GM21619 (cell line): ENCODE results near the gene URB1.
"Not testable (repeated sequence)": the region's sequence is repeated elsewhere in the genome, so short reads cannot be mapped to it uniquely, and the experiment has no call there.

ENCODE experiments used
- ATAC-seq: cut with Tn5 transposase; IDR thresholded peaks from one replicate; pipeline ENCODE4 v1.9.1; 2021; ENCODE audit not compliant: unreplicated experiment

URB1 gene

DNA sequence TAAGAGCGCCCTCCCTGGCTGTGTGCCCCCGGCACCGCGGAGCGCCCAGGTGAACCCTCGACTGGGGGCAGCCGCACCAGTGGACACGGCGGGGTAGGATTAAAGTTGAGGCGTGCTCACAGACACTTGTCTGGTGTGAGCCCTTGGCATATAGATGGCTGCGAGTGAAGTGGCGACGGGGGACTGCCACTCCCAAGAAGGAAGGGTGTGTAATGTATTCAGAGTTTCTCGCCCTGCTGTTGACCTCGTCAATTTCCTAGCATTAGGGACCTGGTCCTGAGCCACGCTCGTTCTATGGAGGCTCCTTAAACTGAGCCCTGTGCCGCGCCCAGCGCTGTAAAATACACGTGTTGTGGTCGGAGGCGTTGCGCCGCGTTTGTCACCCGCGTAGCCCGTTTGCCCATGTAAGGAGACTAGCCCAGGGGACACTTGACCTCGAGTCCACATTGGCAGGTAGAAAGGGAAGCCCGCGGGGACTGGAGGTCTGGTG is 20.2 kb upstream of the URB1 start:
- ATAC-seq, result no peak

DNA sequence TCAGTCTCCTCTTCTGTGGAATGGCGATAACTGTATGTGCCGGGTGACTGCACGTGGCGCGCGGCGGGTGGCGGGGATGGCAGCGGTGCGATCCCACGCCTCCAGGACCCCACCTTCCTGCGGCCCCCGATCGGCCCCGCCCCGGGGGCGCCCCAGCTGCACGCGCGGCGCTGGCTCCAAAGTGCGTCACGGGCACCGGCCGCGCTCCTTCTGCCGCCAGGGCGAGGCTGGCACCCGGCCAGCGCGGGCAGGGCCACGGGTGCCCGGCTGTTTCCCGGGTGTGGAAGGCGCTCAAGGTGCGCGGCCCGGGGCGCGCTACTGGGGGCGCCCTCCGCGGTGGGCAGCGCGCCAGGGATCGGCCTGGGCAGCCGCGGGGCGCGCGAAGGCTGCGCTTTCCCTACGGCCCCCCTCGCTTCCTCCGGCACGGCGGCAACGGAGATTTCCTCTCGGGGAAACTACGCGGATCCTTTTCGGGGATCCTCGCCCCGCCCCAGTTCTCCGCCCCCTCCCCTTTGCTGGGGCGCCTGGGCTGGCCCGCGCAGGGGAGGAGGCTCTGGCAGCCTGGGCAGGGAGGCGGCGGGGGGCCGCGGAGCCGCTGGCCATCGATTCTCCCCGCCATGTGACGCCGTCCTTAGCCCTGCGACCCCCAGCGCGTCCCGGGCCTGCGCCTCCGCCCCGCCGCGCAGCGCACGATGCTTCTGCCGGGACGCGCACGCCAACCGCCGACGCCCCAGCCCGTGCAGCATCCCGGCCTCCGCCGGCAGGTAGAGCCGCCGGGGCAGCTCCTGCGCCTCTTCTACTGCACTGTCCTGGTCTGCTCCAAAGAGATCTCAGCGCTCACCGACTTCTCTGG is 19.6 kb upstream of the URB1 start, which contains the start of gene EVA1C:
EVA1C (plus strand) TSS at position 545 of the 853 bp plus-strand sequence; CDS start at position 693, 148 bp downstream.
- ATAC-seq, result no peak

DNA sequence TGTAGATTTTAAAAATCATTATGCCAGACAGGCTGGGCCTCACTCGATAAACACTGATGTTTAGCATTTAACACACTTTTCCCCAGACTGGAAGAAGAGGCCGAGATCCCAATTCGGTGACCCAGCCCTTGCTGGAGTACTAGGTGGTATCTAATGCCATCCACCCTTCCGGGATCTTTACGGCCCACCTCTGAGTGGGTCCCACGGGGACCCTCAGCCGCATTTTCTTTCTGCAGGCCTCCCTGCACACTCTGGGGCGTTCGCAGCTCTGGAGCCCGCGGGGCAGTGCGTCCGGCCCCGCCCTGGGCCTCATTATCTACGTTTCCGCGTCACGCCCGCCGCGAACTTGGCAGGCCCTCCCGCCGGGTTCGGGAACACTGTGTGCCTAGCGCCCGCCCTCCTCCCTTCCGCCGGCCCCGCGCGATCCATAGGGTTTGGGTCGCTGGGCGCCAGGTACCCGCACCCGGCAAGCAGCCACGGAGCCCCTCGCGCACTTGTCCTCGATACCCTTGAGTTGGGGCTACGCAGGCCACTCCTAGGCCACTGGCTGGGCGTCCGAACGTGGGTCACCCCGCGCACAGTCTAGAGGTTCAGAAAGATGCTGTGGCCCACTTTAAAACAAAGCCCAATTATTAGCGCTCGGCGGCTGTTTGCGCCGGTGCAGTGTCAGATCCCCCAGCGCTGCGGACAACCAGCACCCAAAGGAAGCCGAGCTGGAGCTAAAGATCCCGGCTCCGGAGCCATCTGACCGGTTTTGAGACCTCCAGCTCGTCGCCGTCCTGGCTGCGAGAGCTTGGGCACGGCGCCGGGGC is 18.7 kb upstream of the URB1 start:
- no peak for ATAC-seq

DNA sequence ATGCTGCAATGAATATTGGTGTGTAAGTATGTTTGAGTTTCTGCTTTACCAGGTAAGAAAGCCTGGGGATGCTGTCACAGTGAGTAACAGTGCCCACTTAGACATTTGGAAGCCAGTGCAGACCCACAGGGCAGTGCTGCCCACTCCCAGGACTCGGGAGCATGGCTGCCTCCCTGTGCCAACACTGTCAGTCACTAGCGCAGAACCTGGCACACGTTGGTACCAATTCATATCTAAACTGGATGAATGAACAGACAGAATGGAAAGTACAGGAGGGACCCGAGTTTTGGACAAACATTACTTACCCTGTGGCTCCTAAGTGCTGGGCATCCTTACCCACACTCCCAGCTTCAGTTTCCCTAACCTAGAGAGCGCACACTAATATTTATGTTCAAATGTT is 18.1 kb upstream of the URB1 start:
- ATAC-seq, result no peak

DNA sequence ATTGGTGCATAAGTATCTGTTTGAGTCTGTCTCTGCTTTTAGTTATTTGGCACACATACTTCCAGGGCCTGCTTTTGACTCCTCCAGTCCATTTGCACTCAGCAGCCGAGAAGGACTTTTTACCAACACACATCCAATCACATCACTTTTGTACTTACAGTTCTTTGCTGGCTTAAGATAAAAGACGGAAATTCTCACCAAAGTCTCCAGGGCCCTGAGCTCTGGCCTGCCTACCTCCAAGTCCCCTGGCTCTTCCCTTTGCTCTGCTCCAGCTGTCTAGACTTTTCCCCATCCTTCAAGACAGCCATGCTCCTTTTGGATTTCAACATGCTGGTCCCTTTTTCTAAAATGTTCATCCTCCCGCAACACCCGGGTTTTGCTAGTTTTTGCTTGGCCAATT is 17.5 kb upstream of the URB1 start:
- ATAC-seq, result no peak

DNA sequence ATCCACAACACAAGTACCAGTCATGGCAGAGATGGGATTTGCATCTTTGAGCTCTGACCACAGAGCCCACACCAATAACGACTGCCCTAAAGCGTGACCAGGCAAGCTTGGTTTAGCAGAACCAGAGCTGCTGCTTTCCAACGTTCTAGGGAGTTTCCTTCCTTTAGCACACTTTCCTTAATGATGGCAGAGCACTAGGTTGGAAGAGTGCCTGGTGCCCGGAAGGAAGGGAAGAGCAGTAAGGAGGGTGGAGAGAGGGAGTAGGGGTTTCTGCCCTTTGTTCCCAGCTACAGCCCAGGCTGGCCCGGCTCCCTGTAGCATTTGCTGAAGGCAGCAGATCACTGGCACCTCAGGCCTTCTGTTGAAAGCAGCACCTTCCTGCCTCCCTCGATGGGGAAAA is 13.6 kb upstream of the URB1 start:
- no peak for ATAC-seq

DNA sequence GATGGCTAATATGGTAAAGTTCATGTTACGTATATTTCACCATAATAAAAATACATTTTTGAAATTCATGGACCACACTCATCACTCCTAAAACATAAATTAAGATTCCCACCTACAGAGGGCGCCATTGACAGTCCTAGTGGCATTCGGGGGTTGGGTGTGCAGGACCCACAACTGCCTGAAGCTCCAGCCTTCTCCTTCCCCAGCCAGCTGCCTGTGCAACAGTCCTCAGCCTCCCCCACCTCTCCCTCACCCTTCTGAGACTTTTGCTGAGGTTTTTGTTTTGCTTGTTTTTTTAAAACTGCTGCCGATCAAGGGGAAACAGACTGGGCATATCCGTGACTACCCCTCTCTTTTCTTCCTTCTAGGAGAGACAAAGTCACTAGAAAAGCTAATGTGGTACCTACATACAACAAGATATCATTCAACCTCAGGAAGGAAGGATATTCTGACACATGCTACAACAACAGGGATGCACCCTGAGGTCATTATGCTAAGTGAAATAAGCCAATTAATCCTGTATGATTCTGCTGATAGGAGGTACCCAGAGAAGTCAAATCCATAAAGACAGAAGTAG is 10.5 kb upstream of the URB1 start:
- ATAC-seq, result no peak

DNA sequence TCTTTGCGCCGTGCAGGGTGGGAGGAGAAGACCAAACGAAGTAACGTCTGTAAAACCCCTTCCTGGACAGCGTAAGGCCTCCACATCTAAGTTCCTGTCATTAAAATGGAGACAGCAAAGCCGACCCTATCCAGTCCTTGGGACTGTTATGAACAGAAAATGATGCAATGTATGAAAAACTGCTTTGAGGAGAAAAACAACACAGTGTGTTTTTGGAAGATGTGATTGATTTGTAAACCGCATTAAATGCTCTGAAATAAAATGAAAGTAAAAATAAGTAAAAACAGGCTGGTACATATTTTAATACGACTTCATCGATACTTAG is 827 bp upstream of the URB1 start:
- peak; percentile 30 for ATAC-seq

DNA sequence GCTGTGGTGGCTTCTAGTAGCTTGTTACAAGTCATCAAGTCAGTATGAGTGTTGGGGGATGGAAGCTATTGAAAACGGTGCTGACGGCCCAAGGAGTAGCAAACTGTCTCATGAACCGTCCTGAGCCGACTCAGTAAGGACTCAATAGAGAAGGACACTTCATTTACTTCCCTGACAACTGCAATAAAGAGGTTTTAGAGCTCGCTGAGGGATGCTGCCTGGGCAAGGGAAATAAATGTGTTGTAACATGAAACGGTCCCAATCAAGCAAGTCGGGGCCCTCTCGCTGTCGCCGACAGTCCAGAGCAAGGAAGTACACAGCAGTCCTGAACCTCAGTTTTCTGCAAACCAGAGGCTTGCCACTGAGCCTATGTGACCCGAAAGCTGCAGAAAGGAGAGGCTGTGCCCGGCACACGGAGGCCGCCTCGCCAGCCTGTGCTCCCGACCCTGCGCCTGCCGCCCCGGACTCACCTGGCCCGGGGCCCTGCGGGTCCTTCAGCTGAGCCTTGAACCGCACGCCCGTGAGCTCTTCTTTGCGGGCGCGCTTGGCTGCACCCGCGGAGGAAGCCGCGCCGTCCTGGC is 423 bp downstream of the URB1 start:
- ATAC-seq, result no peak

DNA sequence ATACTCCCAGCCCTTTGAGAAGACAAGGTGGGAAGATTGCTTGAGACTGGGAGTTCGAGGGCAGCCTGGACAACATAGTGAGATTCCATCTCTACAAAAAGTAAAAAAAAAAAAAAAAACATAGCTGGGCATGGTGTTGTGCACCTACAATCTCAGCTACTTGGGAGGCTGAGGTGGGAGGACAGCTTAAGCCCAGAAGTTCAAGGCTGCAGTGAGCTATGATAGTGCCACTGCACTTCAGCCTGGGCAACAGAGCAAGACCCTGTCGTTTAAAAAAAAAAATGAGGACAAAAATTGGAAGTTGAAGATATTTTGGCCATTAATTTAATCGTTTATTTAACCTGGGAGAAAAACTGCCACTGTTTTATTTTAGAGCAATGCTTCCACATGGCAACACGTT is 1.1 kb downstream of the URB1 start:
- no peak for ATAC-seq

DNA sequence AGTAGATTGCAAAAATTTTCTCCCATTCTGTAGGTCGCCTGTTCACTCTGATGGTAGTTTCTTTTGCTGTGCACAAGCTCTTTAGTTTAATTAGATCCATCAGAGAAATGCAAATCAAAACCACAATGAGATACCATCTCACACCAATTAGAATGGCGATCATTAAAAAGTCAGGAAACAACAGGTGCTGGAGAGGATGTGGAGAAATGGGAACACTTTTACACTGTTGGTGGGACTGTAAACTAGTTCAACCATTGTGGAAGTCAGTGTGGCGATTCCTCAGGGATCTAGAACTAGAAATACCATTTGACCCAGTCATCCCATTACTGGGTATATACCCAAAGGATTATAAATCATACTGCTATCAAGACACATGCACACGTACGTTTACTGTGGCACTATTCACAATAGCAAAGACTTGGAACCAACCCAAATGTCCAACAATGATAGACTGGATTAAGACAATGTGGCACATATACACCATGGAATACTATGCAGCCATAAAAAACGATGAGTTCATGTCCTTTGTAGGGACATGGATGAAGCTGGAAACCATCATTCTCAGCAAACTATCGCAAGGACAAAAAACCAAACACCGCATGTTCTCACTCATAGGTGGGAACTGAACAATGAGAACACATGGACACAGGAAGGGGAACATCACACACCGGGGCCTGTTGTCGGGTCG is 2.1 kb downstream of the URB1 start:
- not testable (repeated sequence) for ATAC-seq

DNA sequence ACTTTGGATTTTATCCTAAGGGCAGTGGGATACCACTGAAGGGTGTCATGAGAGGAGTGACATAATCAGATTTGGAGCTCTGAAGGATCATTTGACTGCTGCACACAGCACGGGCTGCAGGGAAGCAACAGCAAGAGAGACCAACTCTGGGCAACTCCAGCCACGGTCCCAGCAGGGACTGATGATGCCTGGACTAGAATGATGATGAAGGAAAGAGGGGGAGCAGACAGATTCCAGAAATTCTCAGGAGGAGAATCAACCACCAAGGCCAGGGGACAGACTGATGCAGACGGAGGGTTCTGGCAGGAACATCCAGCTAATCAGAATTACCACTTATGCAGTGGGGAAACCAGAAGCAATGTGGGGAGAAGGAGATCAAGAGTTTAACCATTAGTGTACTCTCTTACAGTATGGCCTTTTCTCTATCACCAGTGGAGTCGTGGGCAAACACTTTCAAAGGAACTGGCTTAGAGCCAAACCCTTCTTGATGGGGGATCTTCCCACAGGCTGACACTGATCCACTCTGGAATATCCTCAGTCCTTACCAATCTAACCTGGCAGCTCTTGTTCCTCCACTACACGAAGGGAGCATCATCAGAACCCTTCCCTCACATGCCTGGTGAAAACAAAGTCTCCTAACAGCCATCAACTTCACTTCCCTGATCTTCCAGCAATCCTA is 3.3 kb downstream of the URB1 start:
- ATAC-seq, result no peak

DNA sequence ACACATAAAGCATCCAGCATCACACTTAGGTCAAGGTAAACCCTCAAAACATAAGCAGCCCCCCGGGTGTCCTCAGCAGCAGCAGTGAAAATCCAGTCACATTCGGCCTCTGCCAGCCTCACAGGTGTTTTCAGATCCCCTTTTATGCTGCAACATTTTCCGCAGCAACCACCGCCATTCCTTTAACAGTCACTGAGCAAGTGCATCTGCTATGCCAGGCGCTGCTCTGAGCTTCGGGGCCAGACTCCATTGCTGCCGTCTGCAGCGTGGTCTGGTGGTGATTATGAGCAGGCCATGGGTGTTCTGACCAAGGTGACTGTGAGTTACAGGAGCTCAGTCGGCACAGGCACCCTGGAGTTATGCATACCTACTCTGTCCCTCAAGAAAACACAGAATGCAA is 4.5 kb downstream of the URB1 start:
- no peak for ATAC-seq

DNA sequence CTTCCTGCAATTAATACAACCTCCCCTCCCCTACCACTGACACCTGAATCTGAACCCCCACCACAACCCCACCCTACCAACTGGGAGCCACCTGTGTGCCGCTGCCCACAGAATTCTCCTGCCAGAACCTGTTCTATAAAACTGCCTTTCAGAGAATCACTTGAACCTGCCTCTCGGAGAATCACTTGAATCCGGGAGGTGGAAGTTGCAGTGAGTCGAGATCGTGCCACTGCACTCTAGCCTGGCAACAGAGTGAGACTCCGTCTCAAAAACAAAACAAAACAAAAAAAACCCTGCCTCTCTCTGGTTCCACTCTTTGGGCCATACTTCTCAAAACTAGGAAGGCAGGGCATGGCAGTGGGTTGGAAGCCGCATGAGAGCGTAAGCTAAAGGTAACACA is 5.7 kb downstream of the URB1 start:
- ATAC-seq, result no peak

DNA sequence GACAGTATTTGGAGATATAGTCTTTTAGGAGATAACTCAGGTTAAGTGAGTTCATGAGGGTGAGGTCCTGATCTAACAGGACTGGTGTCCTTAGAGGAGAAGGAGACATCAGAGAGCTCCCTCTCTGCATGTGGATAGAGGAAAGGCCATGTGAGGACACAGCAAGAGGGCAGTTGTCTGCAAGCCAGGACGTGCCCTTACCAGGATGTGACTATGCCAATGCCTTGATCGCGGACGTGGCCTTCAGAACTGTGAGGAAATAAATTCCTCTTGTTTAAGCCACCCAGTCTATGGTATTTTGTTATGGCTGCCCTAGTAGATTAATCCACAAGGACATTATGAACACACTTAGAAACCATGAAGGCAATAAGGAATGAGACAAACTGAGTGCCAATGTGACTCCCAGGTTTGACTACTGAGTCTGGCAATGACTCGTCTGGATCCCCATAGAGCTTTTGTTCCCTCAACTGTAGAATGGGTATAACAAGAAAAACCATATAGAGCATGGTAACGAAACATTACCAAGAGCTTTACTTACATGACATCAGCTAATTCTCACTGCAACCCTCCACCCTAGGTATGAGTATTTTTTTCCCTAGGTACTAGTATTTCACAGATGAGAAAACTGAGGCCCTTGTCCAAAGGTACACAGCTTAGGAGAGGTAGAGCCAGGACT is 6.5 kb downstream of the URB1 start:
- ATAC-seq, result no peak

DNA sequence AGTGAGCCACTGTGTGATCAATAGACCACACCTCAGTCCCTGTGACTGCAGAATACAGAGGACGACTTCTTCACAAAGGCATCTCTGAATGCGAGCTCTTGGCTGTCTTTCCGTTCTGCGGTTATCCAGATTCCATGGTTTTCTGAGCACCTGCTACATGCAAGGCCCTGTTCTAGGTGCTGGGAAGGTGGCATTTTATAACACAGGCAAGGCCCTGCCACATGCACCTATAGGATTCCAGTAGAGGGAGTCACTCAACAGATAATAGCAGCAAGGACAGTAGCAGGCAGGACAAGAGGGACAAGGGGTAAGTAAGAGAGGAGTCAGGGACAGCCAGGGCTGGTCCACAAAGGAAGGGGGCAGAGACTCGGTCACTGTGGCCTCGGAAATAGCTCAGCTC is 9.0 kb downstream of the URB1 start:
- ATAC-seq, result no peak

DNA sequence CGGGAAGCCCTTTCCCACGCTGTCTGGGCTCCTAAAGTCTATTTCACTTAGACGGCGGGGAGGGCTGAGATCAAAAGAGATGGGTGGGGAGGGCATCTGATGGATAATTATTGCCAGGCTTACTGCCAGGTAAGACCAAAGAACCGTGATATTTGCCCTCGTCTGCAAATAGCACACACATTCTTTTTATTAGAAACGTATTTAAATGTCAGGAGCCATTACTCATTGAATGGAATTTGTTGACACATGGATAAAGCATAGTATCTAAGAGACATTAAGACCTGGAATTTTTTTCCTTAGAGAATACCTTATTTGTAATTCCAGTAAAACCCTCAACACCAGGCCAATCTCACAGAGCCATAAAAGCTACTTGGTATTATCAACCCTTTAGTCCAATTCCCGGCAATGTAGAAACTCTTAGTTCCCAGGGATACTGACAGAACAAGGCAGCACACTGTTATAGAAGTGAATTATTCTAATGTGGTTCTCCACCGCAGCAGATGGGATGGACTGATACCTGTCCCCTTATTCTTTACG is 10.6 kb downstream of the URB1 start:
- ATAC-seq, result no peak

DNA sequence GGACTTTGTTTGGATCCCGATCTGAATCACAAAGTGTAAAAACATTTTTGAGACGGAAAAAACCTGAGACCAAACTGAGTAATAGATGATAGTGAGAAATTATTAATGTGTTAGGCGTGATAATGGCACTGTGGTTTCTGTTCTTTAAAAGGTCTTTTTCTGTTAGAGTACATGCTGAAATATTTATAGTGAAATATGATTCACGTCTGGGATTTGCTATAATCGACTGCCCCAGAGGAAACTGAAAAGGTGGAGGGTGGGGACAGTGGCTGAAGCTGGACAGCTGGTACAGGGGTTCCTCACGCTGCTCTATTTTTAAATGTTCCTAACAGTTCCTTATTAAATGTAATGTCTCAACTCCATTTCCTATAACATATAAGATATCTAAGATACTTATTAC is 11.2 kb downstream of the URB1 start:
- no peak for ATAC-seq

DNA sequence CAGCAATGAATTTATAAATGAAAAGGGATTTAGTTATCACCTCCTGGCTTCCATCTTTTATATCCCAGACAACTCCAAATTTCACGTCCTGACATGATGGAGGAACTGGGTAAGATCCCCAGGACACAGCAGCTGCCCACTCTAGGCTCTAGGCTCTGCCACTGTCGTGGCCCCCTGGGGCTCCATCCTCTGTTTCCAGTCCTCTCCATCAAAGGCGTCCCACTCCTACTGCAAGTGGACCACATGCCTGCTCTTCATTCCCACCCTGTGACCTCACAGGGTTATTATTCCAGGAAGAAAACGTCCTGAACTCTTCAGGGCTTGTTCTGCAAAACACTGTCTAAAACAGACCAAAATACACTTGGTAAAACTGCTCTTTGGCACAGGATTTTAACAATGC is 11.9 kb downstream of the URB1 start:
- ATAC-seq, result no peak

DNA sequence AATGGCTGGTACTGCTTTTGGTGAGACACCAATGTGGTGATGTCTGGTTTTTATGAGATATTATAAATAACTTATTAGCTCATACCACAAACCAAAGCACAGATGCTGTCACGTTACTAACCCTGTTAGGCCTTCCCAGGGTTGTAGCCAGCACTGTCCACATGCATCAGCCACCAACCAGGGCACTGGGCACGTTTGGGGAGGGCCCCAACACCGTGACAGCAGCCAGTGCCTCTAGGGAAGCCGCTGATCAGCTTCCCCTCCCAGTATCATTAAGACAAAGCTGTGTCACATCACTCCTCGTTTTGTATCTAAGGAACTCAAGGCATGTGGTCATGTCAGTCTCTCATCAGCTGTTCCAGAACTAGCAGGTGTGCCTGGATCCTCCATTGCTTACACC is 13.9 kb downstream of the URB1 start:
- ATAC-seq, result no peak
